Measurements from ENCODE around the gene NEK4.

The NEK4 gene

GRCh38 chr3:52715714-52716305 is 54.9 kb downstream of the NEK4 start:
- Histone ChIP-seq H2AFZ (ENCODE audit: low read depth, low read length) (no peak overlapping the region), H3K36me3 (replicated peaks; ENCODE audit: low read depth, low read length) (peaks cover 35% of the 10 kb centered on the region), H3K4me3 (ENCODE audit: low read length) (no peak overlapping the region), H3K79me2 (ENCODE audit: low read length) (no peaks in the 10 kb centered on the region), H3K4me2 (ENCODE audit: low read length) (no peak overlapping the region), H3K27ac (ENCODE audit: low read length) (no peak overlapping the region), H3K9ac (ENCODE audit: low read length) (no peak overlapping the region), H3K9me3 (ENCODE audit: insufficient read depth, low read length) (peaks cover 6% of the 10 kb centered on the region; the same call in 1 of the 2 replicates), H4K20me1 (ENCODE audit: insufficient read depth, low read length) (no peaks in the 10 kb centered on the region), H3K27me3 (ENCODE audit: low read depth, low read length) (no peaks in the 10 kb centered on the region), H3K4me1 (ENCODE audit: low read length) (peaks cover 2% of the 10 kb centered on the region)
- TF ChIP-seq, protein P1, sequence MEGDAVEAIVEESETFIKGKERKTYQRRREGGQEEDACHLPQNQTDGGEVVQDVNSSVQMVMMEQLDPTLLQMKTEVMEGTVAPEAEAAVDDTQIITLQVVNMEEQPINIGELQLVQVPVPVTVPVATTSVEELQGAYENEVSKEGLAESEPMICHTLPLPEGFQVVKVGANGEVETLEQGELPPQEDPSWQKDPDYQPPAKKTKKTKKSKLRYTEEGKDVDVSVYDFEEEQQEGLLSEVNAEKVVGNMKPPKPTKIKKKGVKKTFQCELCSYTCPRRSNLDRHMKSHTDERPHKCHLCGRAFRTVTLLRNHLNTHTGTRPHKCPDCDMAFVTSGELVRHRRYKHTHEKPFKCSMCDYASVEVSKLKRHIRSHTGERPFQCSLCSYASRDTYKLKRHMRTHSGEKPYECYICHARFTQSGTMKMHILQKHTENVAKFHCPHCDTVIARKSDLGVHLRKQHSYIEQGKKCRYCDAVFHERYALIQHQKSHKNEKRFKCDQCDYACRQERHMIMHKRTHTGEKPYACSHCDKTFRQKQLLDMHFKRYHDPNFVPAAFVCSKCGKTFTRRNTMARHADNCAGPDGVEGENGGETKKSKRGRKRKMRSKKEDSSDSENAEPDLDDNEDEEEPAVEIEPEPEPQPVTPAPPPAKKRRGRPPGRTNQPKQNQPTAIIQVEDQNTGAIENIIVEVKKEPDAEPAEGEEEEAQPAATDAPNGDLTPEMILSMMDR (IDR thresholded peaks at IDR 0.05; ENCODE audit: low read depth, low read length), result no peak
- TF ChIP-seq EZH2phosphoT487 (IDR thresholded peaks at IDR 0.05; ENCODE audit: low read depth), result no peak

DNA sequence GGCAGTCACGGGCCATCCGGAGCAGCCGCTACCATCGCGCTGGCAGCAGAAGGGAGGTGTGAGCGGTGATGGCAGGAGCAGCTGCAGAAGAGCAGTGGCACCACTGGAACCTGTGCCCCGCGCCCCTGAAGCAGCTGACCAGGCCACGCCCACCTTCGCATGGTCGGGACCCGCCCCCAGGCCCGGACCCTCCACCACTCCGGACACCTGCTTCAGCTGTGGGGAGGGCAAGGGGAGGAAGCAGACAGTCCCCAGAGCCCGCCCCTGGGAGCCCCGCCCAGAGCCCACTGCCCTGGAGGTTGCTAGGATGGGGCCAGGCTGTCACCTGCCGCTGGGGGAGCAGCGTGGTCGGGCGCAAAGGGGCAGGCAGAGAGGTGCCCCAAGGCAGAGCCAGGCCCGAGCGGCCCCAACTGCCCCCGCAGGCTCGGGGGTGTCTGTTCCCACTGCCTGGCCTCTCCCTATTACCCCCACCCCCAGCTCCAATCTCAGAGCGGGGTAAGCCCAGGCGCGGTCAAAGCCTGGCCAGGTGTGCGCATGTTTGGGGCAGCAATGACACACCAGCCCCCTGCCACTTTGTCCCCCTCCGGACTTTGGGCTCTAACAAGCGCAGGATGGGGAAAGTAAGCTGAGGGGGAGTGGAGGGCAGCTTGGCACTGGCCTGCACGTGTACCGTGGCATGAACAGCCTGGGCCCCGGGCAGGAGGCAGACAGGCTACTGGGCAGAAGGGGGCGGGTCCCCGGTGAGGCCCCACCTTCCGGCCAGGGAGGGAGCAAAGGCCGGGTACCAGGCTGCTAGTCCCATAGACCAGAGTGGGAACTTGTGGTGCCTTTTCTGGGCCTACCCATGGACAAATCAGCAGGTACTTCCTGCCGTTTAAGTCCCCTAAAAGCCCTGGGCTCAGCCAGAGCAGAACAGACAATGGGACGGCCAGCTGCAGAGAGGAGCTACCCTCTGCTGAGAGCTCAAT is 56.1 kb downstream of the NEK4 start:
- H4K20me1 ChIP-seq (ENCODE audit: insufficient read depth, low read length), result no peaks in the 10 kb centered on the region
- no peak overlapping the region for H3K27ac ChIP-seq (ENCODE audit: low read length)
- H3K9ac ChIP-seq (ENCODE audit: low read length), result no peak overlapping the region
- no peak overlapping the region for H3K4me2 ChIP-seq (ENCODE audit: low read length)
- peaks cover 3% of the 10 kb centered on the region; the same call in 1 of the 2 replicates for H3K9me3 ChIP-seq (ENCODE audit: insufficient read depth, low read length)
- H3K4me1 ChIP-seq (ENCODE audit: low read length), result peaks cover 13% of the 10 kb centered on the region
- no peaks in the 10 kb centered on the region for H3K79me2 ChIP-seq (ENCODE audit: low read length)
- peaks cover 28% of the 10 kb centered on the region for H3K36me3 ChIP-seq (replicated peaks; ENCODE audit: low read depth, low read length)
- no peak overlapping the region for H3K4me3 ChIP-seq (ENCODE audit: low read length)
- TF ChIP-seq EZH2phosphoT487 (IDR thresholded peaks at IDR 0.05; ENCODE audit: low read depth), result no peak
- TF ChIP-seq, protein P1 (IDR thresholded peaks at IDR 0.05; ENCODE audit: low read depth, low read length), result no peak
- no peaks in the 10 kb centered on the region for H3K27me3 ChIP-seq (ENCODE audit: low read depth, low read length)
- no peak overlapping the region for H2AFZ ChIP-seq (ENCODE audit: low read depth, low read length)

- Histone ChIP-seq H3K4me3 (ENCODE audit: low read length) (no peak overlapping the region), H3K9me3 (ENCODE audit: insufficient read depth, low read length) (no peaks in the 10 kb centered on the region), H4K20me1 (ENCODE audit: insufficient read depth, low read length) (no peaks in the 10 kb centered on the region), H3K36me3 (replicated peaks; ENCODE audit: low read depth, low read length) (peaks cover 34% of the 10 kb centered on the region), H3K9ac (ENCODE audit: low read length) (no peak overlapping the region), H3K4me2 (ENCODE audit: low read length) (no peak overlapping the region), H3K79me2 (ENCODE audit: low read length) (peaks cover 10% of the 10 kb centered on the region), H3K4me1 (ENCODE audit: low read length) (peaks cover 19% of the 10 kb centered on the region), H3K27ac (ENCODE audit: low read length) (no peak overlapping the region), H3K27me3 (ENCODE audit: low read depth, low read length) (no peaks in the 10 kb centered on the region), H2AFZ (ENCODE audit: low read depth, low read length) (no peak overlapping the region)
- TF ChIP-seq EZH2phosphoT487 (IDR thresholded peaks at IDR 0.05; ENCODE audit: low read depth), result no peak
- TF ChIP-seq, protein P1 (IDR thresholded peaks at IDR 0.05; ENCODE audit: low read depth, low read length), result no peak
Observed at GRCh38 chr3:52712291-52713212, 58.2 kb downstream of the NEK4 start.
